Transverse colon (tissue), 4 donors: ENCODE measurements around the gene TENM4.
"Not testable (repeated sequence)": the region's sequence is repeated elsewhere in the genome, so short reads cannot be mapped to it uniquely, and the experiment has no call there.

Experiments used
- EP300 ChIP-seq: sonication (generic); formaldehyde crosslinking; IDR thresholded peaks from one replicate; pipeline ENCODE4 v1.6.1; 2017; ENCODE audit warnings: antibody characterized with exemption, low read depth
- POLR2A ChIP-seq: fragments of 450-650 bp; IDR thresholded peaks from one replicate; pipeline ENCODE4 v1.6.1; 2016; ENCODE audit warnings: antibody characterized with exemption, mild to moderate bottlenecking, moderate library complexity
- POLR2AphosphoS5 ChIP-seq, 3 donors: sonication (generic); formaldehyde crosslinking; IDR thresholded peaks; one replicate each; pipeline ENCODE4 v1.6.1; 2016; ENCODE audit warnings: antibody characterized with exemption in 3 of 3
- TF ChIP-seq, protein P1 (sequence below), 5 experiments: fragments of 200-600 bp in 3 of 5; fragments of 450-650 bp in 2 of 5; sonication (generic) in 3 of 5; IDR thresholded peaks; 1 replicate in 2 of 5; 2 replicates in 3 of 5; pipeline ENCODE4 v1.5.1; 2016 to 2017; ENCODE audit warnings: antibody characterized with exemption in 5 of 5, inconsistent platforms in 3 of 5, mild to moderate bottlenecking in 2 of 5, moderate library complexity in 1 of 5

DNA sequence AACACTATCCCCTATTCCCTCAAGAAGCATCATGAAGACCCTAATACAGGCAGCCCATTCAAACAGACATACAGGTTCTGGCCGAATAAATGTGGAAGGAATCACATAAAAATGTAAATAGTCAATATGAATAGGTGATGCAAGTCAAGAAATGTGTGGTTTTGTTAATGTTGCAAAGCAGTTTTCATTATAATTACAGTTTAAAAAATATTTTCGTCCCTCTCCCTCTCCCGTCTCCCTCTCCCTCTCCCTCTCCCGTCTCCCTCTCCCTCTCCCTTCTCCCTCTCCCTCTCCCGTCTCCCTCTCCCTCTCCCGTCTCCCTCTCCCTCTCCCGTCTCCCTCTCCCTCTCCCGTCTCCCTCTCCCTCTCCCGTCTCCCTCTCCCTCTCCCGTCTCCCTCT, 250.3 kb downstream of the TENM4 start:
- TF ChIP-seq, protein P1, sequence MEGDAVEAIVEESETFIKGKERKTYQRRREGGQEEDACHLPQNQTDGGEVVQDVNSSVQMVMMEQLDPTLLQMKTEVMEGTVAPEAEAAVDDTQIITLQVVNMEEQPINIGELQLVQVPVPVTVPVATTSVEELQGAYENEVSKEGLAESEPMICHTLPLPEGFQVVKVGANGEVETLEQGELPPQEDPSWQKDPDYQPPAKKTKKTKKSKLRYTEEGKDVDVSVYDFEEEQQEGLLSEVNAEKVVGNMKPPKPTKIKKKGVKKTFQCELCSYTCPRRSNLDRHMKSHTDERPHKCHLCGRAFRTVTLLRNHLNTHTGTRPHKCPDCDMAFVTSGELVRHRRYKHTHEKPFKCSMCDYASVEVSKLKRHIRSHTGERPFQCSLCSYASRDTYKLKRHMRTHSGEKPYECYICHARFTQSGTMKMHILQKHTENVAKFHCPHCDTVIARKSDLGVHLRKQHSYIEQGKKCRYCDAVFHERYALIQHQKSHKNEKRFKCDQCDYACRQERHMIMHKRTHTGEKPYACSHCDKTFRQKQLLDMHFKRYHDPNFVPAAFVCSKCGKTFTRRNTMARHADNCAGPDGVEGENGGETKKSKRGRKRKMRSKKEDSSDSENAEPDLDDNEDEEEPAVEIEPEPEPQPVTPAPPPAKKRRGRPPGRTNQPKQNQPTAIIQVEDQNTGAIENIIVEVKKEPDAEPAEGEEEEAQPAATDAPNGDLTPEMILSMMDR (IDR thresholded peaks at IDR 0.05) = not testable (repeated sequence)
- TF ChIP-seq POLR2A; POLR2AphosphoS5 (IDR thresholded peaks at IDR 0.05); EP300: not testable (repeated sequence)
